Vagina (tissue), 2 donors: ENCODE measurements around the gene TNRC6C.

ENCODE experiments used
- POLR2A ChIP-seq, 2 donors: fragments of 450-650 bp; IDR thresholded peaks; one replicate each; pipeline ENCODE4 v1.6.1; 2017; ENCODE audit warnings: antibody characterized with exemption in 2 of 2, mild to moderate bottlenecking in 2 of 2, moderate library complexity in 2 of 2
- POLR2AphosphoS5 ChIP-seq, 2 donors: sonication (generic); formaldehyde crosslinking; IDR thresholded peaks; one replicate each; pipeline ENCODE4 v1.9.0; 2017; ENCODE audit warnings: antibody characterized with exemption in 2 of 2, mild to moderate bottlenecking in 2 of 2, low read depth in 1 of 2; ENCODE audit not compliant: insufficient read depth in 1 of 2
- TF ChIP-seq, protein P1 (sequence below), 3 experiments: fragments of 450-650 bp in 2 of 3; fragments of 200-600 bp in 1 of 3; sonication (generic) in 1 of 3; IDR thresholded peaks; one replicate each; pipeline ENCODE4 v1.5.1; 2017 to 2019; ENCODE audit warnings: antibody characterized with exemption in 3 of 3, mild to moderate bottlenecking in 2 of 3, moderate library complexity in 2 of 3

DNA sequence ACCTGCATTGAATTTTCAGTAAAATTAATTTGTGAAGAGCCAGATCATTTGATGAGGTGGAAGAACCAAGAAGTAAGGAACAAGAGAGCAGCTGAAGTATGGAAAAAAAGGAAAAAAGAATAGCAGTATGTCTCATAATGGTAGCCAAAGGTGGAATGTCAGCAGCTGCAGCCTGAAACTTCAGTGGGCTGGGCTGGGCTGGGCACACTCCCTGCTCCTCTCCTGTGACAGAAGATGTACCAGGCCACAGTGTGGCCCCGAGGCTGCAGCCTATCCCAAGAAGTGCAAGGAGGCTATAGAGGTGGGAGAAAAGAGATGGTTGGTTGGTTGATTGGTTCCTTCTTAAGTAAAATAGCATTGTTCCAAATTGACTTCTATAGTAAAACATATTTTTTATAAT lies 84.5 kb downstream of the TNRC6C start:
- TF ChIP-seq, protein P1, sequence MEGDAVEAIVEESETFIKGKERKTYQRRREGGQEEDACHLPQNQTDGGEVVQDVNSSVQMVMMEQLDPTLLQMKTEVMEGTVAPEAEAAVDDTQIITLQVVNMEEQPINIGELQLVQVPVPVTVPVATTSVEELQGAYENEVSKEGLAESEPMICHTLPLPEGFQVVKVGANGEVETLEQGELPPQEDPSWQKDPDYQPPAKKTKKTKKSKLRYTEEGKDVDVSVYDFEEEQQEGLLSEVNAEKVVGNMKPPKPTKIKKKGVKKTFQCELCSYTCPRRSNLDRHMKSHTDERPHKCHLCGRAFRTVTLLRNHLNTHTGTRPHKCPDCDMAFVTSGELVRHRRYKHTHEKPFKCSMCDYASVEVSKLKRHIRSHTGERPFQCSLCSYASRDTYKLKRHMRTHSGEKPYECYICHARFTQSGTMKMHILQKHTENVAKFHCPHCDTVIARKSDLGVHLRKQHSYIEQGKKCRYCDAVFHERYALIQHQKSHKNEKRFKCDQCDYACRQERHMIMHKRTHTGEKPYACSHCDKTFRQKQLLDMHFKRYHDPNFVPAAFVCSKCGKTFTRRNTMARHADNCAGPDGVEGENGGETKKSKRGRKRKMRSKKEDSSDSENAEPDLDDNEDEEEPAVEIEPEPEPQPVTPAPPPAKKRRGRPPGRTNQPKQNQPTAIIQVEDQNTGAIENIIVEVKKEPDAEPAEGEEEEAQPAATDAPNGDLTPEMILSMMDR (IDR thresholded peaks at IDR 0.05): no peak
- no peak for TF ChIP-seq POLR2AphosphoS5 (IDR thresholded peaks at IDR 0.05; ENCODE audit: insufficient read depth in 1 of 2, low read depth in 1 of 2)
- TF ChIP-seq POLR2A (IDR thresholded peaks at IDR 0.05): no peak
